Kidney (tissue), 14 donors: ENCODE data around the gene LAMTOR3. TPM values are rescaled to one million over a fixed set of nuclear protein-coding genes. Genes with fewer than 3 reads are reported as not detected.

Experiments
- DNase-seq, 5 donors: peaks; one replicate each; pipeline ENCODE4 v3.0.0-alpha.2; 2013 to 2020
- FAIRE-seq: peaks from 2 replicates; lab custom pipeline; 2012; peaks lifted over from hg19 to GRCh38; lab: Jason Lieb, UNC
- H3K27ac ChIP-seq, 2 donors: one replicate each; pipeline ENCODE4 v1.7.0; 2013; ENCODE audit warnings: low read depth in 2 of 2, low read length in 2 of 2, inconsistent platforms in 1 of 2
- H3K27me3 ChIP-seq: one replicate; pipeline ENCODE4 v1.7.1; 2013; ENCODE audit warnings: low read length, inconsistent platforms; ENCODE audit not compliant: control insufficient read depth, insufficient read depth
- H3K36me3 ChIP-seq, 3 donors: one replicate each; pipeline versions ENCODE4 v1.7.0 to v1.7.1; 2013; ENCODE audit warnings: low read length in 3 of 3, control low read depth in 1 of 3, inconsistent platforms in 1 of 3; ENCODE audit not compliant: insufficient read depth in 3 of 3, control insufficient read depth in 2 of 3
- H3K4me1 ChIP-seq, 3 donors: one replicate each; pipeline versions ENCODE4 v1.7.0 to v1.7.1; 2013; ENCODE audit warnings: low read length in 3 of 3, inconsistent platforms in 1 of 3, low read depth in 1 of 3; ENCODE audit not compliant: control insufficient read depth in 2 of 3, insufficient read depth in 2 of 3
- H3K4me3 ChIP-seq, 3 donors: one replicate each; pipeline versions ENCODE4 v1.7.0 to v1.8.1; 2013; ENCODE audit warnings: low read length in 3 of 3, control low read depth in 1 of 3, inconsistent platforms in 1 of 3
- H3K9ac ChIP-seq, 3 donors: one replicate each; pipeline versions ENCODE4 v1.7.0 to v1.7.1; 2013; ENCODE audit warnings: low read length in 3 of 3, control low read depth in 1 of 3, inconsistent platforms in 1 of 3
- H3K9me3 ChIP-seq, 3 donors: one replicate each; pipeline versions ENCODE4 v1.7.0 to v1.7.1; 2013; ENCODE audit warnings: low read length in 3 of 3, control low read depth in 1 of 3, inconsistent platforms in 1 of 3; ENCODE audit not compliant: control insufficient read depth in 2 of 3, insufficient read depth in 1 of 3
- CTCF ChIP-seq: IDR thresholded peaks from 3 replicates; pipeline ENCODE4 v1.5.1; 2012; ENCODE audit warnings: mild to moderate bottlenecking, moderate library complexity, borderline replicate concordance; ENCODE audit not compliant: insufficient read depth; ENCODE audit errors: extremely low read depth
- intact Hi-C: fragments of 100-400 bp; cut with DNase I; formaldehyde crosslinking; loops from one replicate; pipeline ENCODE4 v1.11.1; 2022
- polyA plus RNA-seq: library from polyadenylated mRNA; stranded (reverse); fragments of 350-450 nt; fragmentation: Illumina TruSeq; extraction: RNeasy Lipid Tissue Mini Kit (QIAGEN cat#74804); gene quantifications from one replicate; pipeline ENCODE4 v1.2.3, GENCODE V29; 2014; ENCODE audit warnings: low read depth, low replicate concordance; ENCODE audit not compliant: insufficient read depth
- total RNA-seq: library from RNA; stranded (reverse); fragmentation: NEBNext Ultra II Directional; extraction: Animal tissue kit (Norgen Biotek cat#: 25700); gene quantifications from one replicate; pipeline ENCODE4 v1.2.1, GENCODE V29; 2021
- donor health status: control.
- donor health status: control.
- donor health status: control.
- donor health status: control.
- donor health status: control.
- donor health status: DM: yes; HTN: yes; CAD: no.
- donor health status: Normal renal cell carcinoma (clear cell type).

Gene LAMTOR3
- total and polyA plus RNA-seq, 2 donors from 2014 or later, result 46.5 to 71.1 TPM

GRCh38 chr4:99844048-99844447 lies 50.2 kb downstream of the LAMTOR3 start:
- no peak for TF ChIP-seq CTCF
- Histone ChIP-seq H3K27me3 (no peaks in the 10 kb centered on the region), H3K4me1 (peaks cover 0 to 5% (median 0%) of the 10 kb centered on the region in 3 donors), H3K9me3 (no peaks in the 10 kb centered on the region), H3K4me3 (no peak overlapping the region), H3K27ac (no peak overlapping the region), H3K9ac (no peak overlapping the region), H3K36me3 (no peaks in the 10 kb centered on the region)
- intact Hi-C loops, result no loop called here
- DNase-seq (no peak), FAIRE-seq (peak; percentile 15)

- H3K9ac ChIP-seq, result no peak overlapping the region
- H3K4me3 ChIP-seq, result no peak overlapping the region
- peaks cover 0 to 5% (median 0%) of the 10 kb centered on the region in 3 donors for H3K4me1 ChIP-seq
- H3K36me3 ChIP-seq, result no peaks in the 10 kb centered on the region
- DNase-seq (no peak), FAIRE-seq (no peak)
- H3K27ac ChIP-seq, result no peak overlapping the region
- no peaks in the 10 kb centered on the region for H3K27me3 ChIP-seq
- no peak for TF ChIP-seq CTCF
- no peaks in the 10 kb centered on the region for H3K9me3 ChIP-seq
- intact Hi-C loops, result no loop called here
Measured at GRCh38 chr4:99843413-99843812, 50.8 kb downstream of the LAMTOR3 start.

GRCh38 chr4:99841129-99841528 lies 53.1 kb downstream of the LAMTOR3 start:
- Histone ChIP-seq H3K9me3 (no peaks in the 10 kb centered on the region), H3K9ac (no peak overlapping the region), H3K4me1 (peaks cover 0 to 4% (median 0%) of the 10 kb centered on the region in 3 donors), H3K4me3 (no peak overlapping the region), H3K27me3 (no peaks in the 10 kb centered on the region), H3K27ac (no peak overlapping the region), H3K36me3 (no peaks in the 10 kb centered on the region)
- DNase-seq (no peak), FAIRE-seq (no peak)
- TF ChIP-seq CTCF, result no peak
- intact Hi-C loops, result no loop called here

GRCh38 chr4:99838927-99839326 lies 55.3 kb downstream of the LAMTOR3 start:
- intact Hi-C loops, result no loop called here
- no peak for DNase-seq
- no peaks in the 10 kb centered on the region for H3K27me3 ChIP-seq
- no peak overlapping the region for H3K9ac ChIP-seq
- H3K9me3 ChIP-seq, result no peaks in the 10 kb centered on the region
- H3K27ac ChIP-seq, result no peak overlapping the region
- H3K36me3 ChIP-seq, result no peaks in the 10 kb centered on the region
- no peak for TF ChIP-seq CTCF
- no peak for FAIRE-seq
- H3K4me1 ChIP-seq, result no peaks in the 10 kb centered on the region
- no peak overlapping the region for H3K4me3 ChIP-seq
